Measurements from ENCODE around the gene WSB1.
"Not testable (repeated sequence)": the region's sequence is repeated elsewhere in the genome, so short reads cannot be mapped to it uniquely, and the experiment has no call there.

Gene WSB1

GRCh38 chr17:27315796-27316465, 22.0 kb downstream of the WSB1 start:
- DNase-seq (ENCODE audit: low read depth in 2 of 2), result no peak

GRCh38 chr17:27318228-27318627, 24.3 kb downstream of the WSB1 start:
- no peak for DNase-seq (ENCODE audit: low read depth in 2 of 2)

GRCh38 chr17:27318633-27319032, 24.7 kb downstream of the WSB1 start:
- no peak for DNase-seq (ENCODE audit: low read depth in 2 of 2)

GRCh38 chr17:27319541-27320221, 25.8 kb downstream of the WSB1 start:
- DNase-seq (ENCODE audit: low read depth in 2 of 2), result no peak

GRCh38 chr17:27320222-27320560, 26.3 kb downstream of the WSB1 start:
- no peak for DNase-seq (ENCODE audit: low read depth in 2 of 2)

DNA sequence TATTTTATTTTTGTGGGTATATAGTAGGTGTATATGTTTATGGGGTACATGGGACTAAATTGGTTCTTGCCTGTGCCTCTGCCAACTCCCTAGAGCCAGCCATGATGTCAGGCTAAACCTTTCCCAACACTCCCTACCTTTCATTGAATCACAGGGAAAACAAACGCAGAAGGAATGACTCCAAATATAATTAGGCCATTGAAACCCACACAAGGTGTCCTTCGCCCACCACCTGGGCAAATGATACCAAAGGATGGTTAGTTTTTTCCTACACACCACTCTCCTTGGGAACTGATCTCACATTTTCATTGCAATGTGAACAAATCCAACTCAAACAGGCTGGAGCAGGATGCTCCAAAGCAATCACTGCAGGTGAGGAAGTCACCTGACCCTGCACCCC, 27.5 kb downstream of the WSB1 start:
- no peak for DNase-seq (ENCODE audit: low read depth in 2 of 2)

DNA sequence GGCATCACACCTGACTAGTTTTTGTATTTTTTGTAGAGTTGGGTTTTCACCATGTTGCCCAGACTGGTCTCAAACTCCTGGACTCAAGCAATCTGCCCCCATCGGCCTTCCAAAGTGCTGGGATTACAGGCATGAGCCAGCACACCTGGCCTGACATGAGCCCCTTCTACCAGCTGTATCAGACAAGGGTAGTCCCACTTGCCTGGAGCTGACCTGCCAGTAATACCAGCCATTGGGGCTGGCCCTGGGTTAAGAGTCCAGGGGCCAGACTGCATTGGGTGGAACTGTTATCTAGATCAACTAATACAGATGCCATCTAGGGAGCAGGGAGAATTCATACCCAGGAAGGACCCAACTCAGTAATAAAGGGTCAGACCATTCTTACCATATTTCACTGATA, 28.1 kb downstream of the WSB1 start:
- DNase-seq (ENCODE audit: low read depth in 2 of 2), result no peak

DNA sequence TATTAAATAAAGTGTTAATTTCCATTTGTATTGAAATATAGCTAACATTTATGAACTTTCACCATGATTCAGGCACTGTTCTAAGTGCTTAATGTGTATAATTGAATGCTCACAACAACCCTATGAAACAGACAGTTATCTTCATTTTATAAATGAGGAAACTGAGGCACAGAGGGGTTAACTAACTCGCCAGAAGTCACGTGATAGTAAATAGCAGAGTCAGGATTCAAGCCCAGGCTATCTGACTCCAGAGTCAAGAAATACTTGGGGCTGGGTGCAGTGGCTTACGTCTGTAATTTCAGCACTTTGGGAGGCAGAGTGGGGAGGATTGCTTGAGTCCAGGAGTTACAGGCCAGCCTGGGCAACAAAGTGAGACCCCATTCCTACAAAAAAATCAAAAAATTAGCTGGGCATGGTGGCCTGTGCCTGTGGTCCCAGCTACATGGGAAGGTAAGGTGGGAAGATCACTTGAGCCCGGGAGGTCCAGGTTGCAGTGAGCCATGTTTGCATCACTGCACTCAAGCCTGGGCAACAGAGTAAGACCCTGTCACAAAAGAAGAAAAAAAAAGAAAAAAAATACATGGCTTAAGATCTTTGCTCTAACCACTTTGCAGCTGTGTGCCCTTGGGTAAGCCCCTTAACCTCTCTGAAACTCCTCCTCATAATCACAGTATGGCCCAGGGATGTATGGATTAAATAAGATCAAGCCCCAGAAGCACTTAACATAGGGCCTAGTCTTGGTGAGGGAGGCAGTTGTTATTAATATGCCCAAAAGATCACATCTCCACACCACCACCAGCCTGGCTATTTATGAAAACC, 29.0 kb downstream of the WSB1 start:
- no peak for DNase-seq (ENCODE audit: low read depth in 2 of 2)

- no peak for DNase-seq (ENCODE audit: low read depth in 2 of 2)
Measured at GRCh38 chr17:27323538-27324215, 29.8 kb downstream of the WSB1 start.

- DNase-seq (ENCODE audit: low read depth in 2 of 2), result no peak
Measured at GRCh38 chr17:27324771-27325339, 30.9 kb downstream of the WSB1 start.

GRCh38 chr17:27326051-27326450, 32.1 kb downstream of the WSB1 start:
- no peak for DNase-seq (ENCODE audit: low read depth in 2 of 2)

GRCh38 chr17:27326585-27326984, 32.7 kb downstream of the WSB1 start:
- no peak for DNase-seq (ENCODE audit: low read depth in 2 of 2)

GRCh38 chr17:27327397-27327796, 33.5 kb downstream of the WSB1 start:
- no peak for DNase-seq (ENCODE audit: low read depth in 2 of 2)

DNA sequence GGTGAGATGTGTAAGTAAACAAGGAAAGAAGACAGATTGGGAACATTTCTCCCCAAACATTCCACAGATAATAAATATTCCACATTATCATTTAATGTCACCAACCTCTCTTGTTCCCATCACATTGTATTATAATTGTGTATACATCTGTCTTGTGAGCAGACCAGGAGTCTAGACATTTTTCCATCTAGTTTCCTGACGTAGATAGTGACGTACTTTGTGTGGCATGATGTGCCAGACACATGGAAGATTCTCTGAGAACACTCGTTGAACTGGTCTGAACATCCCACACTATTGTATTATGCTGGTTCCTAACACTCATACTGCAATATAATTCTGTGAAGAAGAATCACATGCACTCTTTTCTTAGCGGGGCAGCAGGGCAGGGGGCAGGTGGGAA, 34.0 kb downstream of the WSB1 start:
- DNase-seq (ENCODE audit: low read depth in 2 of 2), result no peak

DNA sequence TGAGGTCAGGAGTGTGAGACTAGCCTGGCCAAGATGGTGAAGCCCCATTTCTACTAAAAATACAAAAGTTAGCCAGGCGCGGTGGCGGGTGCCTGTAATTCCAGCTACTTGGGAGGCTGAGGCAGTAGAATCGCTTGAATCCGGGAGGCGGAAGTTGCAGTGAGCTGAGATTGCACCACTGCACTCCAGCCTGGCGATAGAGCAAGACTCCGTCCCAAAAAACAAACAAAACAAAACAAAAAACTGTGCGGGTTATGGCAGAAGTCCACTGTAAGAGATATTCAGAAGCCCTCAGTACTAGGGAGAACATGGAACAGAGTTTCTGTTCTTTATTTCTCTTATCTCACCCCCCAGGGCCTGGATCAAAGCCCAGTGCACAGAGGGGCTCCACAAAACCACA, 34.8 kb downstream of the WSB1 start:
- not testable (repeated sequence) for DNase-seq (ENCODE audit: low read depth in 2 of 2)

- no peak for DNase-seq (ENCODE audit: low read depth in 2 of 2)
Measured at GRCh38 chr17:27329146-27329805, 35.4 kb downstream of the WSB1 start.

- DNase-seq (ENCODE audit: low read depth in 2 of 2), result no peak
Measured at GRCh38 chr17:27332047-27332393, 38.1 kb downstream of the WSB1 start.

DNA sequence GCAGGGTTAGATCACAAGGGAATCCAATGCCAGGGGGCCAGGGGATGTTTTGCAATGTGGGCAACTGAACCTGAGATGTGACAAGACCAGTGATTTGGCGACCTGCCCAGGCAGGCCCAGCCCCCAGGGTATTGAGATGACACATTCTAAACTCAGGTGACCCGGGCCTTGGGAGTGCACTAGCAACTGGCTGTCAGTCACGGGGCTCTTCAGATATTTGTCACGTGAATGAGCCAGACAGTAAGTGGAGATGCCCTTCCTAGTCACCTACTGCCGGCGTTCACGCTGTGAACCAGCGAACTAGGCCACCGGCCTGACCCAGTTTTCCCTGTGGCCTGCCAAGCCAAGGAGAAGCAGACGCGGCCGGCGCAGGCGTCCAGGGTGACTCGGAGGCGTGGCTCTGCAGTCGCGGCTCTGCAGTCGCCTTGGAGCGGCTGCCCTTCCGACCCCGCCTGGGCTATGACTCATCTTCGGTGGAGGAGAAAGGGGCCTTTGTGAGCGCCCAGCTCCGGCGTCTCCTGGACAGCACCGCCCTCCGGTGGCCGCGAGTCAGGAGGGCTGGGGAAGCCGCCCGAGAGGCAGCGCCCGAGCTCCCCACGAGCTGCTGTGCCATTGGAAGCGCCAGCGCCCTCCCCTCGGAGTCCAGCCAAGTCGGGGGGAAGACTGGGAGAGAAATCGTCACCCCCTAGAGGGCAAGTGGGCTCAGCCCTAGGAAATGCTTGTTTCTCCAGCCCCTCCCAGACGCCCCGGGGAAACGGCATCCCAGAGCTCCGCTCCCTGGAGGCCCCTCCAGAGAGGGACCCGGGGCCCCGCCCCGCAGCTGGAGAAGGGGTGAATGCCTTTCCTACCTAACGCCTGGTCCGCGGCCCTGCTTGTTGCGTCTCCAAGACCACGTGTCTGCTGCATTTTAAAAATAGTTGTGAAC, 38.8 kb downstream of the WSB1 start:
- peak; percentile 82 to 84 for DNase-seq (ENCODE audit: low read depth in 2 of 2)

GRCh38 chr17:27333410-27333980, 39.6 kb downstream of the WSB1 start:
- no peak for DNase-seq (ENCODE audit: low read depth in 2 of 2)

DNA sequence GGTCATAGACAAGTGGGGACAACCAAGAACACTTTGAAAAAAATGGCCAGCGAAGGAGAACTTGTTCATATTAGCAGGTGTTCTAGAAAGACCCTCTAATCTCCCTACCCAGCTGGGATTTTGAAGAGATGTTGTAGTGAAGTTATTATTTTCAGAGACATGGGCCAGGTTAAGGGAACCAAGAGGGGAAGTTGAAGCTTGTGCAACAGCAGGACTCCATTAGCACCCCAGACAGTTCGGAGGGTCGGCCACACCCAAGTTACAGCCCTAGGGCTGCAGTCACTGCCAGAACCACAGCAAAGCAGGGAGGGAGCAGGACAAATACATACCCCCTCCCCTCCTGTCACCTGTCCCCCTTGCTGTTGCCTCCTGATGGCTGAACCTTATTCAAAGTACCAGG, 42.3 kb downstream of the WSB1 start:
- DNase-seq (ENCODE audit: low read depth in 2 of 2), result no peak
